Fibroblast of the aortic adventitia (primary cell): ENCODE measurements around the gene TMEM59. TPM values are rescaled to one million over a fixed set of nuclear protein-coding genes. Genes with fewer than 3 reads are reported as not detected.
"Not testable (repeated sequence)": the region's sequence is repeated elsewhere in the genome, so short reads cannot be mapped to it uniquely, and the experiment has no call there.

ENCODE experiments used
- DNase-seq: peaks from one replicate; pipeline ENCODE4 v3.0.0-alpha.2; 2010; ENCODE audit warnings: low read depth
- H3K4me3 ChIP-seq: 2 replicates; pipeline ENCODE4 v1.5.1; 2011; ENCODE audit warnings: low read depth, mild to moderate bottlenecking, control low read depth, low read length, moderate library complexity
- CTCF ChIP-seq: IDR thresholded peaks from 2 replicates; pipeline ENCODE4 v1.5.1; 2011; ENCODE audit warnings: mild to moderate bottlenecking, low read length, control low read depth, inconsistent platforms; ENCODE audit not compliant: insufficient read depth
- total RNA-seq: library from RNA; depleted of rRNA; stranded (reverse); fragments of >200 nt; gene quantifications from 2 replicates; pipeline ENCODE4 v1.2.3, GENCODE V29; 2012; ENCODE audit warnings: low replicate concordance

TMEM59 gene
- total RNA-seq, 1 donor = 278 TPM

- TF ChIP-seq CTCF = no peak
- no peak overlapping the region for H3K4me3 ChIP-seq
- DNase-seq = no peak
These were observed 57.3 kb downstream of the TMEM59 start for GRCh38 chr1:53995683-53996082.

- not testable (repeated sequence) for DNase-seq, H3K4me3 ChIP-seq
These were observed 58.5 kb downstream of the TMEM59 start for GRCh38 chr1:53994516-53994915.

- DNase-seq = peak; percentile 7
- H3K4me3 ChIP-seq = no peak overlapping the region
- peak; percentile 33 for TF ChIP-seq CTCF
These were observed 60.7 kb downstream of the TMEM59 start for GRCh38 chr1:53992085-53992874.

GRCh38 chr1:53987880-53988279 is 65.1 kb downstream of the TMEM59 start:
- DNase-seq = peak; percentile 36
- no peak for TF ChIP-seq CTCF
- no peak overlapping the region for H3K4me3 ChIP-seq

GRCh38 chr1:53986458-53986857 is 66.5 kb downstream of the TMEM59 start:
- DNase-seq = no peak
- no peak overlapping the region for H3K4me3 ChIP-seq
- TF ChIP-seq CTCF = no peak

GRCh38 chr1:53984726-53985125 is 68.3 kb downstream of the TMEM59 start:
- TF ChIP-seq CTCF = no peak
- no peak for DNase-seq
- no peak overlapping the region for H3K4me3 ChIP-seq

GRCh38 chr1:53982763-53983104 is 70.3 kb downstream of the TMEM59 start:
- TF ChIP-seq CTCF = no peak
- DNase-seq = no peak
- peak overlapping the region; percentile 31 for H3K4me3 ChIP-seq
